Panc1 (cell line): ENCODE results near the gene ABCB8. TPM values are rescaled to one million over a fixed set of nuclear protein-coding genes. Genes with fewer than 3 reads are reported as not detected.

ENCODE experiments used
- ATAC-seq: fragments of 200-7000 bp; cut with Tn5 transposase; 2 replicates; pipeline ENCODE4 v1.9.1; 2020; ENCODE audit warnings: mild to moderate bottlenecking, moderate library complexity
- BruUV-seq: library from RNA; stranded (reverse); fragments of 400-500 nt; replicated peaks from 2 replicates; lab custom pipeline; 2021; lab: Mats Ljungman, UMichigan
- CTCF ChIA-PET: fragments of 300-600 bp; sonication (Branson Sonifier 250); formaldehyde crosslinking; loops from one replicate; lab custom pipeline; 2022; ENCODE audit warnings: antibody characterized with exemption; lab: Charles Lee
- POLR2A ChIA-PET: fragments of 300-600 bp; sonication (Branson Sonifier 250); formaldehyde crosslinking; loops from one replicate; lab custom pipeline; 2022; ENCODE audit warnings: antibody characterized with exemption; lab: Charles Lee
- DNase-seq: peaks from one replicate; pipeline ENCODE4 v3.0.0-alpha.2; 2010; ENCODE audit warnings: low read depth, low spot score
- H3K27ac ChIP-seq: 2 replicates; pipeline ENCODE4 v1.5.1; 2011; ENCODE audit warnings: mild to moderate bottlenecking, low read length, inconsistent platforms
- H3K27me3 ChIP-seq: fragments of 200-500 bp; sonication (Bioruptor generic); 2 replicates; pipeline ENCODE4 v1.6.0; 2014; ENCODE audit warnings: low read length, inconsistent platforms; ENCODE audit not compliant: control insufficient read depth, insufficient read depth
- H3K36me3 ChIP-seq: fragments of 200-500 bp; sonication (Bioruptor generic); 2 replicates; pipeline ENCODE4 v1.5.1; 2014; ENCODE audit warnings: inconsistent platforms, mild to moderate bottlenecking, low read length, moderate library complexity; ENCODE audit not compliant: control insufficient read depth, insufficient read depth
- H3K4me1 ChIP-seq: 2 replicates; pipeline ENCODE4 v1.5.1; 2011; ENCODE audit warnings: inconsistent platforms, mild to moderate bottlenecking, low read length, moderate library complexity; ENCODE audit not compliant: control insufficient read depth, insufficient read depth
- H3K4me3 ChIP-seq, 2 experiments: 2 replicates each; pipeline ENCODE4 v1.5.1; 2011 to 2012; ENCODE audit warnings: low read depth in 2 of 2, low read length in 2 of 2, mild to moderate bottlenecking in 2 of 2, inconsistent platforms in 1 of 2, moderate library complexity in 1 of 2
- H3K9me3 ChIP-seq: fragments of 200-500 bp; sonication (Bioruptor generic); 2 replicates; pipeline ENCODE4 v1.5.1; 2014; ENCODE audit warnings: low read depth, mild to moderate bottlenecking, inconsistent platforms, low read length, moderate library complexity; ENCODE audit not compliant: control insufficient read depth, insufficient read depth
- CTCF ChIP-seq: fragments of 450-650 bp; IDR thresholded peaks from 2 replicates; pipeline ENCODE4 v1.5.1; 2017; ENCODE audit warnings: mild to moderate bottlenecking
- POLR2AphosphoS5 ChIP-seq: IDR thresholded peaks from 2 replicates; pipeline ENCODE4 v1.6.1; 2012; ENCODE audit warnings: mild to moderate bottlenecking, low read depth, low read length, moderate library complexity
- REST ChIP-seq, 2 experiments: IDR thresholded peaks; 2 replicates each; pipeline ENCODE4 v1.6.1; 2011 to 2012; ENCODE audit warnings: low read depth in 2 of 2, control low read depth in 1 of 2, low read length in 1 of 2, mild to moderate bottlenecking in 1 of 2, moderate library complexity in 1 of 2; ENCODE audit not compliant: insufficient read depth in 1 of 2
- SIN3A ChIP-seq: IDR thresholded peaks from 2 replicates; pipeline ENCODE4 v1.6.1; 2012; ENCODE audit warnings: low read depth, mild to moderate bottlenecking, low read length, moderate library complexity, borderline replicate concordance; ENCODE audit not compliant: insufficient read depth
- TCF7L2 ChIP-seq: IDR thresholded peaks from 2 replicates; pipeline ENCODE4 v1.6.1; 2011; ENCODE audit warnings: mild to moderate bottlenecking, low read depth, low read length, inconsistent platforms
- in situ Hi-C: cut with HindIII; loops from 2 replicates; pipeline ENCODE4 v1.10.0; 2016; ENCODE audit warnings: low sequenced_read_pairs, low pct_unique_long_range_greater_than_20kb
- intact Hi-C: fragments of 100-400 bp; cut with micrococcal nuclease; formaldehyde crosslinking; loops from one replicate; pipeline ENCODE4 v1.10.0; 2022; ENCODE audit not compliant: unreplicated experiment
- total RNA-seq: library from RNA; stranded (reverse); gene quantifications from one replicate; pipeline ENCODE4 v1.2.1, GENCODE V29; 2021; ENCODE audit not compliant: unreplicated experiment

ABCB8 gene
- total RNA-seq, 1 experiment from 2014 or later, result 49.8 TPM

DNA sequence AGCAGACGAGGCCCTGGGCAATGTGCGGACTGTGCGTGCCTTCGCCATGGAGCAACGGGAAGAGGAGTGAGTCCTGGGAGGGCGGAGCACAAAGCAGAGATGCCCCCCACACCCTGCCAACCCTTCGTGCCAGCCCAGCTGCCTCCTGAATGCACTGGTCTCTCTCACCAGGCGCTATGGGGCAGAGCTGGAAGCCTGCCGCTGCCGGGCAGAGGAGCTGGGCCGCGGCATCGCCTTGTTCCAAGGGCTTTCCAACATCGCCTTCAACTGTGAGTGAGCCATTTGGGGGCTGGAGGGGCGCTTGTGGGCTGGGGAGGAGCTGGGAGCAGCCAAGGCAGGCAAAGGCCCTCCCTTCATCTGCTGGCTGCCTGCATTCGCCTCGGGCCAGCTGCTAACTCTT, 7.7 kb downstream of the ABCB8 start:
- no peaks in the 10 kb centered on the region for H3K27me3 ChIP-seq
- TF ChIP-seq SIN3A (no peak), POLR2AphosphoS5 (no peak), TCF7L2 (no peak), REST (IDR thresholded peaks at IDR 0.05; ENCODE audit: insufficient read depth in 1 of 2, low read depth in 2 of 2, low read length in 1 of 2) (no peak), CTCF (no peak)
- BruUV-seq, result no TSS peak
- in situ Hi-C loops, result no loop called here
- H3K9me3 ChIP-seq, result no peaks in the 10 kb centered on the region
- ATAC-seq (no peak), DNase-seq (no peak)
- no peaks in the 10 kb centered on the region for H3K36me3 ChIP-seq
- ChIA-PET CTCF (no interaction called here), POLR2A (no interaction called here)
- H3K4me1 ChIP-seq, result peaks cover 15% of the 10 kb centered on the region
- H3K4me3 ChIP-seq, result no peak overlapping the region
- H3K27ac ChIP-seq, result no peak overlapping the region
- intact Hi-C loops, result no loop called here

DNA sequence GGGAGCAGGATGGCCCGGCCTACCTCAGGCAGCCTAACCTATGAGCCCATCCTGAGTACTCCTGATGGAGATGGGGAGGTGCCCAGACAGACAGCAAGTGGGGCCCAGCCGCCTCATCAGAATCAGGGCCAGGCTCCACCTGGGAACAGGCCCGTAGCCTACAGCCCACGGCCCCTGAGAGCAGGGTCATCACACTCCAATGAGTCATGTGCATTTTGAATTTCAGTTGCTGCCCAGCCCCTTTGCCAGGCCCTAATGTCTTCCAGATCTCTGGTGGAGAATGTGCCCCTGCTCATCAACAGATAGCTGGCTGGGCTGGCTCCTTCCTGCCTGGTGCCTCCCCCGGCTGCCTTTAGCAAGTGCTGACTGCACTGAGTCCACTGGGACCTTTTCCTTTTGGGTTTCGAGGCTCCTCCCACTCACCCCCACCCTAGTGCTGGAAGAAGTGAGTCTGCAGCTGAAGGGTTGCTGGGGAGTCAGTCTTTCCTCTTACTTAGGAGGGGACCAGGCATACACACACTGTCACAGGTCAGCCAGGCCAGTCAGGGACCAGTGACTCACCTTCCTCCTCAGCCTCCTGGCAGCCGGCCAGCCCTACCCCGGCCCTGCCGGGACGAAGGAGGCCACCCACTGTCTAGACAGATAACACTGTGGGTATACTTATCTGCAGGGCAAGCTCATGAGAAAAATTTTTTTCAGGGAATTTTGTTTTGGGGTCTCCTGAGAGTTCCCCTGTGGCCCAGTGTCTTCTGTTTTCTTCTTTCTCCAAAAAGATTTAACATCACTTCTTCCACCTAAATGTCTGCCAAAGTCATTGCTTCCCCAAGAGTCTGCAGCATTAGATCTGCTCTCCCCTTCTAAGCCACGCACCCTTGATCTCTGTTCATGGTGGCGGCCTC, 10.9 kb downstream of the ABCB8 start:
- peak; percentile 80 for ATAC-seq
- H3K4me1 ChIP-seq, result peaks cover 15% of the 10 kb centered on the region
- peak; percentile 96 for DNase-seq
- no peaks in the 10 kb centered on the region for H3K36me3 ChIP-seq
- in situ Hi-C loops, result no loop called here
- no peak overlapping the region for H3K4me3 ChIP-seq
- BruUV-seq, result no TSS peak
- H3K9me3 ChIP-seq, result no peaks in the 10 kb centered on the region
- H3K27me3 ChIP-seq, result no peaks in the 10 kb centered on the region
- POLR2A ChIA-PET, result interaction anchor here (0.5 kb wide), 1 partner anchor 21 kb away, joined by 3 read pairs; no protein-coding TSS in a partner anchor
- no peak for TF ChIP-seq CTCF
- TF ChIP-seq POLR2AphosphoS5, result no peak; the same call in 1 of the 2 replicates
- no peak for TF ChIP-seq REST (IDR thresholded peaks at IDR 0.05; ENCODE audit: insufficient read depth in 1 of 2, low read depth in 2 of 2, low read length in 1 of 2)
- intact Hi-C loops, result no loop called here
- CTCF ChIA-PET, result interaction anchor here (0.6 kb wide), 1 partner anchor 60 kb away, joined by 7 read pairs; no protein-coding TSS in a partner anchor
- no peak overlapping the region; the same call in 1 of the 2 replicates for H3K27ac ChIP-seq
